Measurements from ENCODE around the gene TRIP12.
"Not testable (repeated sequence)": the region's sequence is repeated elsewhere in the genome, so short reads cannot be mapped to it uniquely, and the experiment has no call there.

Gene TRIP12

DNA sequence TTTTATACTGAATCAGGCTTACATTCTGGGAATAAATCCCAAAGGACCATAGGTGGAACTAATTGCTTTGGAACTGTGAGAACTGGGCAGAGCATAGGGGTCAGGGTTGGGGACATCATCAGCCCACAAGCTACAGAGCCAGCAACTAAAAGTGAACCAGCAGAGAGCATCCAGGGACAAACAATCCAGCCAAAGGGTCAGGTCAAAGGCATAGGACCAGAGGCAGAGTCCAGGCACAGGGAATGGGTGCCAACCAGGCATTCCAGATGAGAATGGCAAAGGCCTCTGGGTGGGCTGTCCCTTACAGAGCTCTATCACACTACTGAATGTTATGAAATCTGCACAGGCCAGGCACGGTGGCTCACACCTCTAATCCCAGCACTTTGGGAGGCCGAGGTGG is 195.2 kb downstream of the TRIP12 start:
- Histone ChIP-seq H3K36me3 (replicated peaks; ENCODE audit: insufficient read depth, low read length) (no peaks in the 10 kb centered on the region), H2AFZ (ENCODE audit: low read length) (no peak overlapping the region), H3K4me2 (ENCODE audit: low read depth, low read length) (no peak overlapping the region), H3K4me1 (ENCODE audit: low read length) (no peaks in the 10 kb centered on the region), H4K20me1 (ENCODE audit: insufficient read depth, low read length) (no peaks in the 10 kb centered on the region), H3F3A (ENCODE audit: insufficient read depth, low read length) (no peaks in the 10 kb centered on the region), H3K79me2 (ENCODE audit: low read length) (no peaks in the 10 kb centered on the region), H3K27ac (ENCODE audit: low read length) (no peak overlapping the region), H3K9me3 (replicated peaks; ENCODE audit: insufficient read depth, low read length) (no peaks in the 10 kb centered on the region), H3K9me2 (replicated peaks; ENCODE audit: insufficient read depth, low read length) (no peaks in the 10 kb centered on the region), H3K27me3 (replicated peaks; ENCODE audit: insufficient read depth, low read length) (no peaks in the 10 kb centered on the region), H3K9ac (ENCODE audit: low read length) (no peak overlapping the region), H3K4me3 (ENCODE audit: low read length) (no peak overlapping the region)
- no peak for DNase-seq
- TF ChIP-seq, protein P1, sequence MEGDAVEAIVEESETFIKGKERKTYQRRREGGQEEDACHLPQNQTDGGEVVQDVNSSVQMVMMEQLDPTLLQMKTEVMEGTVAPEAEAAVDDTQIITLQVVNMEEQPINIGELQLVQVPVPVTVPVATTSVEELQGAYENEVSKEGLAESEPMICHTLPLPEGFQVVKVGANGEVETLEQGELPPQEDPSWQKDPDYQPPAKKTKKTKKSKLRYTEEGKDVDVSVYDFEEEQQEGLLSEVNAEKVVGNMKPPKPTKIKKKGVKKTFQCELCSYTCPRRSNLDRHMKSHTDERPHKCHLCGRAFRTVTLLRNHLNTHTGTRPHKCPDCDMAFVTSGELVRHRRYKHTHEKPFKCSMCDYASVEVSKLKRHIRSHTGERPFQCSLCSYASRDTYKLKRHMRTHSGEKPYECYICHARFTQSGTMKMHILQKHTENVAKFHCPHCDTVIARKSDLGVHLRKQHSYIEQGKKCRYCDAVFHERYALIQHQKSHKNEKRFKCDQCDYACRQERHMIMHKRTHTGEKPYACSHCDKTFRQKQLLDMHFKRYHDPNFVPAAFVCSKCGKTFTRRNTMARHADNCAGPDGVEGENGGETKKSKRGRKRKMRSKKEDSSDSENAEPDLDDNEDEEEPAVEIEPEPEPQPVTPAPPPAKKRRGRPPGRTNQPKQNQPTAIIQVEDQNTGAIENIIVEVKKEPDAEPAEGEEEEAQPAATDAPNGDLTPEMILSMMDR (IDR thresholded peaks at IDR 0.05; ENCODE audit: low read length) = no peak
- no peak for TF ChIP-seq EZH2 (optimal IDR thresholded peaks at IDR 0.05; ENCODE audit: low read depth, low read length)
- TF ChIP-seq EZH2phosphoT487 (IDR thresholded peaks at IDR 0.05; ENCODE audit: low read length) = no peak

DNA sequence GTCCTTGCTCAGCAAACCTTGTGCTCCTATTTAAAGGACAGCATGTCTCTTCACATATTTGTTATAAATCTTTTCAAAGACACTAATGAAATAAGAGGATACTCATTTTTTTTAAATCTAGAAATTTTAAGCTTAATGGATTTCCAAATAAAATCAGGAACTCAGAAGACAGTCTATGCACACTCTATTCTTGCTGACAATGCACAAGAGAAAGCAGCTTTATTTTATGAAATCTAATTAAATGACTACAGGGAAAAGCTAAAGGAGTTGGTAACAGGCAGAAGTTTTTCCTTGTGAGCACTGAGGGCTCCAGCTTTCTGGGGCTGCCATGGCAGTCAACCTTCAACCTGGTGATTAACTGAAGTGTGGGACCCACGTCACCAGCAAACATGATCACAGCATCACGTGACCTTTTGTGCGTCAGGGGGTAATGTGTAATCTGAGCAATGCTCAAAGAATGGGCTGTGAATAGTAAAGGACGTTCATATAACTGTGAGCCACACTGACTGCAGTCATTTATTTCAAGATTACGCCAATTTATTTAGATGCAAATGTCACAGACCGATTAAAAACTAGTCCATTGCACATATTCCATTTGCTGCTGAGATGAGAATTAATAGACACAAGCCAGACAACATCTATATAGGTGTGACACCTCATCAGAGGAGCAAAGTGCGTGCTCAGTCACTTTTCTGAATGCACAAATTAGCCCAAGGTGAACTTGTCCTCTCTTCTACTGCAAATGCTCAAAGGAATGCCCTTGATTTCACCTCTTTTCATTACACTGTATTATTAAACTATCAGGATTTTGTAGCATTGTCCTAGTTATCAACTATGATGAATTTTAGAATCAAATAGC is 195.9 kb downstream of the TRIP12 start:
- Histone ChIP-seq H3K4me1 (ENCODE audit: low read length) (no peaks in the 10 kb centered on the region), H3K27ac (ENCODE audit: low read length) (no peak overlapping the region), H3K9me3 (replicated peaks; ENCODE audit: insufficient read depth, low read length) (no peaks in the 10 kb centered on the region), H3K9ac (ENCODE audit: low read length) (no peak overlapping the region), H4K20me1 (ENCODE audit: insufficient read depth, low read length) (no peaks in the 10 kb centered on the region), H3K79me2 (ENCODE audit: low read length) (no peaks in the 10 kb centered on the region), H3F3A (ENCODE audit: insufficient read depth, low read length) (no peaks in the 10 kb centered on the region), H3K4me3 (ENCODE audit: low read length) (no peak overlapping the region), H3K36me3 (replicated peaks; ENCODE audit: insufficient read depth, low read length) (no peaks in the 10 kb centered on the region), H2AFZ (ENCODE audit: low read length) (no peak overlapping the region), H3K9me2 (replicated peaks; ENCODE audit: insufficient read depth, low read length) (no peaks in the 10 kb centered on the region), H3K4me2 (ENCODE audit: low read depth, low read length) (no peak overlapping the region), H3K27me3 (replicated peaks; ENCODE audit: insufficient read depth, low read length) (no peaks in the 10 kb centered on the region)
- no peak for DNase-seq
- TF ChIP-seq, protein P1 (IDR thresholded peaks at IDR 0.05; ENCODE audit: low read length) = no peak
- TF ChIP-seq EZH2 (optimal IDR thresholded peaks at IDR 0.05; ENCODE audit: low read depth, low read length) (no peak), EZH2phosphoT487 (IDR thresholded peaks at IDR 0.05; ENCODE audit: low read length) (no peak)

DNA sequence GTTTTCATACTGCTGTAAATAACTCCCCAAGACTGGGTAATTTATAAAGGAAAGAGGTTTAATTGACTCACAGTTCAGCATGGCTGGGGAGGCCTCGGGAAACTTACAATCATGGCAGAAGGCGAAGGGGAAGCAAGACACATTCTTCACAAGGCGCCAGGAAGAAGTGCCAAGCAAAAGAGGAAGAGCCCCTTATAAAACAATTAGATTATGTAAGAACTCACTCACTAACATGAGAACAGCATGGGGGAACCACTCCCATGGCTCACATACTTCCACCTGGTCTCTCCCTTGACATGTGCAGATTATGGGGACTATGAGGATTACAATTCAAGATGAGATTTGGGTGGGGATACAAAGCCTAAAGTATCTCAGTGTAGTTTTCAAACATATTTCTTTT is 198.6 kb downstream of the TRIP12 start:
- not testable (repeated sequence) for H3K4me3 ChIP-seq (ENCODE audit: low read length); H3K4me2 ChIP-seq (ENCODE audit: low read depth, low read length); H3K27ac ChIP-seq (ENCODE audit: low read length); H3K9me2 ChIP-seq (replicated peaks; ENCODE audit: insufficient read depth, low read length); H3F3A ChIP-seq (ENCODE audit: insufficient read depth, low read length); DNase-seq; H3K4me1 ChIP-seq (ENCODE audit: low read length); H3K79me2 ChIP-seq (ENCODE audit: low read length); H4K20me1 ChIP-seq (ENCODE audit: insufficient read depth, low read length); H3K36me3 ChIP-seq (replicated peaks; ENCODE audit: insufficient read depth, low read length); H2AFZ ChIP-seq (ENCODE audit: low read length); H3K9ac ChIP-seq (ENCODE audit: low read length); H3K27me3 ChIP-seq (replicated peaks; ENCODE audit: insufficient read depth, low read length); H3K9me3 ChIP-seq (replicated peaks; ENCODE audit: insufficient read depth, low read length)

DNA sequence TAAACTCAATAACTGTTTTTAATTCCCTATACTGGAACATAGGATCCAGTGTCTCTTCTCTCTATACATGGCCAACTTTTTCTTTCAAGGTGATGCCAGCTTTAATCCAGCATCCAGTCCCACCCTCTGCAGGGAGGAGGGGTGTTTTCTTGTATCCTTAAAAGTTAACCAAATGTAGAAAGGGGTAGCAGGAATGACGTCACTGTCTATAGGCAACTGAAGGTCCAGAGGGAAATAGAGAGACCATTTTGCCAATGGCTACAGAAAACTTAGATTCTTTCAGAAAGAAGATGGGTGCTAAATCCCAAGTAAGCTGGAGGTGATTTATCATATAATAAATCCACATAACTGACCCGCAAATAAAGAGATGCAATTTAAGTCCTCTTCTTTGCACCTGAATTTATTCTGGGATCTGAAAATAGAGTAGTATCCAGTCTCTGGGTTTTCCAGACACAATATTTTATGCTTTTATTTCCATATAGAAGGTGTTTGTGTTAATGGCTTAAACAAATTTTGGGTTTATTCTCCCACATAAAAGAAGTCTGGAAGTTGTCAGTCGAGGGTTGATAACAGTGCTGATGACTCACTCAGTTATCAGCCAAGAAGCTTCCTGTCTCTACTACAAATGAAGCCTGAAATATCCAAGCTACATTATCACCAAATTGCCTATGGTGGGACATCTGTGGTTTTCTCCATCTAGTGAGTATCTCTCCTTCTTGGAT is 201.7 kb downstream of the TRIP12 start:
- H3K36me3 ChIP-seq (replicated peaks; ENCODE audit: insufficient read depth, low read length) = no peaks in the 10 kb centered on the region
- H3F3A ChIP-seq (ENCODE audit: insufficient read depth, low read length) = no peaks in the 10 kb centered on the region
- H3K9ac ChIP-seq (ENCODE audit: low read length) = no peak overlapping the region
- H2AFZ ChIP-seq (ENCODE audit: low read length) = no peak overlapping the region
- H4K20me1 ChIP-seq (ENCODE audit: insufficient read depth, low read length) = no peaks in the 10 kb centered on the region
- H3K4me1 ChIP-seq (ENCODE audit: low read length) = no peaks in the 10 kb centered on the region
- no peak overlapping the region for H3K27ac ChIP-seq (ENCODE audit: low read length)
- H3K4me2 ChIP-seq (ENCODE audit: low read depth, low read length) = no peak overlapping the region
- H3K27me3 ChIP-seq (replicated peaks; ENCODE audit: insufficient read depth, low read length) = no peaks in the 10 kb centered on the region
- H3K4me3 ChIP-seq (ENCODE audit: low read length) = no peak overlapping the region
- no peak for DNase-seq
- H3K9me2 ChIP-seq (replicated peaks; ENCODE audit: insufficient read depth, low read length) = no peaks in the 10 kb centered on the region
- H3K79me2 ChIP-seq (ENCODE audit: low read length) = no peaks in the 10 kb centered on the region
- no peaks in the 10 kb centered on the region for H3K9me3 ChIP-seq (replicated peaks; ENCODE audit: insufficient read depth, low read length)
- no peak for TF ChIP-seq EZH2phosphoT487 (IDR thresholded peaks at IDR 0.05; ENCODE audit: low read length)
- TF ChIP-seq EZH2 (optimal IDR thresholded peaks at IDR 0.05; ENCODE audit: low read depth, low read length) = no peak
- TF ChIP-seq, protein P1 (IDR thresholded peaks at IDR 0.05; ENCODE audit: low read length) = no peak

All from MM.1S (cell line).